GM21717 (cell line): ENCODE results near the gene ANKRD12.

Experiments
- ATAC-seq: cut with Tn5 transposase; IDR thresholded peaks from one replicate; pipeline ENCODE4 v1.9.1; 2021; ENCODE audit warnings: mild to moderate bottlenecking, moderate library complexity; ENCODE audit not compliant: unreplicated experiment

The ANKRD12 gene

GRCh38 chr18:9105420-9105819, 31.2 kb upstream of the ANKRD12 start:
- no peak for ATAC-seq

- no peak for ATAC-seq
Measured at GRCh38 chr18:9106094-9106493, 30.5 kb upstream of the ANKRD12 start.

GRCh38 chr18:9106800-9107584, 29.6 kb upstream of the ANKRD12 start:
- ATAC-seq, result no peak

GRCh38 chr18:9108911-9109310, 27.7 kb upstream of the ANKRD12 start:
- no peak for ATAC-seq

- ATAC-seq, result no peak
Measured at GRCh38 chr18:9109523-9109922, 27.1 kb upstream of the ANKRD12 start.

GRCh38 chr18:9113468-9114149, 23.0 kb upstream of the ANKRD12 start:
- ATAC-seq, result no peak

- ATAC-seq, result no peak
Measured at GRCh38 chr18:9115984-9116383, 20.6 kb upstream of the ANKRD12 start.

GRCh38 chr18:9117980-9118841, 18.4 kb upstream of the ANKRD12 start:
- no peak for ATAC-seq

- no peak for ATAC-seq
Measured at GRCh38 chr18:9120796-9121195, 15.8 kb upstream of the ANKRD12 start.

- no peak for ATAC-seq
Measured at GRCh38 chr18:9123520-9123919, 13.1 kb upstream of the ANKRD12 start.

GRCh38 chr18:9124824-9125223, 11.8 kb upstream of the ANKRD12 start:
- no peak for ATAC-seq

- ATAC-seq, result no peak
Measured at GRCh38 chr18:9126337-9126736, 10.2 kb upstream of the ANKRD12 start.

GRCh38 chr18:9130195-9130594, 6.4 kb upstream of the ANKRD12 start:
- ATAC-seq, result no peak

- ATAC-seq, result no peak
Measured at GRCh38 chr18:9130806-9131205, 5.8 kb upstream of the ANKRD12 start.

- ATAC-seq, result no peak
Measured at GRCh38 chr18:9132628-9133027, 4.0 kb upstream of the ANKRD12 start.

GRCh38 chr18:9133225-9133624, 3.4 kb upstream of the ANKRD12 start:
- no peak for ATAC-seq

- ATAC-seq, result no peak
Measured at GRCh38 chr18:9135081-9135911, 1.3 kb upstream of the ANKRD12 start.

- peak; percentile 20 for ATAC-seq
Measured at GRCh38 chr18:9135912-9136314, 668 bp upstream of the ANKRD12 start.

- ATAC-seq, result peak; percentile 33
Measured at GRCh38 chr18:9137168-9138066, 836 bp downstream of the ANKRD12 start.
